IPS DF 19.7 (cell line): ENCODE measurements around the gene PRMT5.

Experiments used
- DNase-seq: peaks from one replicate; pipeline ENCODE4 v3.0.0-alpha.2; 2013; ENCODE audit warnings: low read depth, low spot score

The PRMT5 gene

GRCh38 chr14:22897357-22897756 is 31.8 kb downstream of the PRMT5 start:
- DNase-seq, result no peak

- no peak for DNase-seq
Measured at GRCh38 chr14:22896760-22897159, 32.4 kb downstream of the PRMT5 start.

GRCh38 chr14:22896356-22896755 is 32.8 kb downstream of the PRMT5 start:
- no peak for DNase-seq

- DNase-seq, result no peak
Measured at GRCh38 chr14:22895402-22895801, 33.8 kb downstream of the PRMT5 start.

- DNase-seq, result no peak
Measured at GRCh38 chr14:22893706-22894105, 35.5 kb downstream of the PRMT5 start.

- DNase-seq, result no peak
Measured at GRCh38 chr14:22892488-22892887, 36.7 kb downstream of the PRMT5 start.

- DNase-seq, result no peak
Measured at GRCh38 chr14:22890416-22890815, 38.8 kb downstream of the PRMT5 start.

GRCh38 chr14:22888662-22889061 is 40.5 kb downstream of the PRMT5 start:
- DNase-seq, result no peak

GRCh38 chr14:22887990-22888378 is 41.2 kb downstream of the PRMT5 start:
- no peak for DNase-seq

- DNase-seq, result peak; percentile 93
Measured at GRCh38 chr14:22887260-22887989, 41.8 kb downstream of the PRMT5 start.

- no peak for DNase-seq
Measured at GRCh38 chr14:22886500-22887259, 42.5 kb downstream of the PRMT5 start.

GRCh38 chr14:22885975-22886374 is 43.2 kb downstream of the PRMT5 start:
- DNase-seq, result no peak

GRCh38 chr14:22884738-22885523 is 44.2 kb downstream of the PRMT5 start:
- DNase-seq, result no peak

GRCh38 chr14:22884076-22884737 is 45.0 kb downstream of the PRMT5 start:
- DNase-seq, result no peak

GRCh38 chr14:22883173-22883976 is 45.8 kb downstream of the PRMT5 start, which contains the start of gene REM2:
Gene REM2 (plus strand): TSS chr14:22883222. CDS start chr14:22883288, 66 bp downstream.
- DNase-seq, result no peak

- DNase-seq, result no peak
Measured at GRCh38 chr14:22882529-22883172, 46.5 kb downstream of the PRMT5 start.

GRCh38 chr14:22882064-22882463 is 47.1 kb downstream of the PRMT5 start:
- DNase-seq, result no peak

GRCh38 chr14:22878271-22879246 is 50.6 kb downstream of the PRMT5 start:
- no peak for DNase-seq

GRCh38 chr14:22877000-22877501 is 52.1 kb downstream of the PRMT5 start:
- no peak for DNase-seq
